Endothelial cell of umbilical vein (primary cell): ENCODE results near the gene SRGAP3. TPM values are rescaled to one million over a fixed set of nuclear protein-coding genes. Genes with fewer than 3 reads are reported as not detected.

ENCODE experiments used
- BruUV-seq: library from RNA; stranded (reverse); fragments of 400-500 nt; replicated peaks from 2 replicates; lab custom pipeline; 2021; lab: Mats Ljungman, UMichigan
- CTCF ChIA-PET: fragments of 300-600, 350-600 bp; sonication (Branson Sonifier 250); formaldehyde crosslinking; loops from one replicate; lab custom pipeline; 2021; ENCODE audit warnings: antibody characterized with exemption, inconsistent platforms; lab: Charles Lee
- POLR2A ChIA-PET: fragments of 300-600, 350-600 bp; sonication (Branson Sonifier 250); formaldehyde crosslinking; loops from one replicate; lab custom pipeline; 2021; ENCODE audit warnings: antibody characterized with exemption, inconsistent platforms; lab: Charles Lee
- DNase-seq: peaks from one replicate; pipeline ENCODE4 v3.0.0-alpha.2; 2011; ENCODE audit warnings: low read depth, low spot score
- FAIRE-seq: peaks from 2 replicates; lab custom pipeline; 2011; peaks lifted over from hg19 to GRCh38; lab: Jason Lieb, UNC
- H2AFZ ChIP-seq: 2 replicates; pipeline ENCODE4 v1.6.0; 2012; ENCODE audit warnings: low read depth, low read length, control low read depth, inconsistent platforms
- H3K27ac ChIP-seq: 2 replicates; pipeline ENCODE4 v1.5.1; 2011; ENCODE audit warnings: low read depth, mild to moderate bottlenecking, control low read depth, low read length, moderate library complexity; ENCODE audit not compliant: insufficient read depth
- H3K27me3 ChIP-seq, 2 experiments: 2 replicates each; pipeline versions ENCODE4 v1.6.0 to v1.6.1; 2011; ENCODE audit warnings: low read length in 2 of 2, mixed read lengths in 1 of 2; ENCODE audit not compliant: control insufficient read depth in 2 of 2, insufficient read depth in 2 of 2
- H3K36me3 ChIP-seq, 2 experiments: 2 replicates in 1 of 2; 3 replicates in 1 of 2; pipeline ENCODE4 v1.5.1; 2011; ENCODE audit warnings: low read length in 2 of 2, mild to moderate bottlenecking in 1 of 2, moderate library complexity in 1 of 2; ENCODE audit not compliant: control insufficient read depth in 2 of 2, insufficient read depth in 2 of 2; ENCODE audit errors: extremely low read depth in 1 of 2
- H3K4me1 ChIP-seq: 3 replicates; pipeline ENCODE4 v1.5.1; 2011; ENCODE audit warnings: mild to moderate bottlenecking, low read length; ENCODE audit not compliant: control insufficient read depth, insufficient read depth; ENCODE audit errors: extremely low read depth
- H3K4me2 ChIP-seq: 2 replicates; pipeline ENCODE4 v1.6.1; 2011; ENCODE audit warnings: low read length, control low read depth, mixed read lengths; ENCODE audit not compliant: insufficient read depth
- H3K4me3 ChIP-seq, 3 experiments: fragments of 200-600 bp in 1 of 3; sonication (generic), shearing (Covaris generic) in 1 of 3; replicated peaks in 1 of 3; 2 replicates each; pipeline ENCODE4 v1.5.1; 2011 to 2016; ENCODE audit warnings: control low read depth in 3 of 3, low read length in 3 of 3, mild to moderate bottlenecking in 2 of 3, inconsistent platforms in 1 of 3, low read depth in 1 of 3, moderate library complexity in 1 of 3; ENCODE audit not compliant: insufficient read depth in 1 of 3
- H3K79me2 ChIP-seq: 2 replicates; pipeline ENCODE4 v1.6.0; 2012; ENCODE audit warnings: low read length, inconsistent platforms; ENCODE audit not compliant: control insufficient read depth, insufficient read depth
- H3K9ac ChIP-seq: replicated peaks from 2 replicates; pipeline ENCODE3; 2011; ENCODE audit warnings: low read length, control low read depth; ENCODE audit not compliant: insufficient read depth; ENCODE audit errors: extremely low read depth
- H3K9me1 ChIP-seq: replicated peaks from 3 replicates; pipeline ENCODE4 v1.6.0; 2011; ENCODE audit warnings: mild to moderate bottlenecking, low read length; ENCODE audit not compliant: control insufficient read depth, insufficient read depth; ENCODE audit errors: extremely low read depth
- H3K9me3 ChIP-seq: replicated peaks from 2 replicates; pipeline ENCODE4 v1.5.1; 2012; ENCODE audit warnings: low read length, inconsistent platforms; ENCODE audit not compliant: control insufficient read depth, insufficient read depth
- H4K20me1 ChIP-seq: replicated peaks from 2 replicates; pipeline ENCODE3; 2011; ENCODE audit warnings: mild to moderate bottlenecking, low read length; ENCODE audit not compliant: control insufficient read depth, insufficient read depth; ENCODE audit errors: extremely low read depth
- EZH2 ChIP-seq: IDR thresholded peaks from 2 replicates; pipeline ENCODE4 v1.6.1; 2012; ENCODE audit warnings: borderline replicate concordance, low read depth, mild to moderate bottlenecking, moderate library complexity, low read length, inconsistent platforms; ENCODE audit not compliant: severe bottlenecking
- POLR2AphosphoS5 ChIP-seq: IDR thresholded peaks from 2 replicates; pipeline ENCODE4 v1.6.1; 2012; ENCODE audit warnings: low read depth, mild to moderate bottlenecking, control low read depth, low read length, moderate library complexity; ENCODE audit not compliant: insufficient read depth
- dilution Hi-C: fragments of 300-500 bp; cut with MboI; formaldehyde crosslinking; loops from one replicate; pipeline ENCODE4 v1.15.0; 2019; ENCODE audit warnings: low sequenced_read_pairs; ENCODE audit not compliant: extremely low pct_ligation_motif_present
- intact Hi-C: fragments of 100-400 bp; cut with micrococcal nuclease; formaldehyde crosslinking; loops from one replicate; pipeline ENCODE4 v1.10.0; 2022
- polyA plus RNA-seq, 4 experiments: library from polyadenylated mRNA; depleted of rRNA in 3 of 4; stranded (reverse) in 3 of 4; unstranded in 1 of 4; fragments of >200 nt; gene quantifications; 2 replicates each; pipeline versions ENCODE4 v1.2.1 to v1.2.3, GENCODE V29; 2011 to 2012; ENCODE audit warnings: missing spikeins in 1 of 4
- total RNA-seq: library from RNA; stranded (reverse); gene quantifications from 2 replicates; pipeline ENCODE4 v1.2.3, GENCODE V29; 2021
- TF ChIP-seq, protein P1 (sequence below): IDR thresholded peaks from 2 replicates; pipeline ENCODE4 v1.6.1; 2011; ENCODE audit not compliant: insufficient read depth, insufficient read length
- TF ChIP-seq, protein P2 (sequence below), 2 donors: IDR thresholded peaks; 1 replicate in 1 of 2; 2 replicates in 1 of 2; pipeline ENCODE4 v1.5.1; 2011; ENCODE audit warnings: low read length in 2 of 2, mild to moderate bottlenecking in 2 of 2, moderate library complexity in 2 of 2, control low read depth in 1 of 2, inconsistent platforms in 1 of 2, low read depth in 1 of 2; ENCODE audit not compliant: insufficient read depth in 1 of 2; ENCODE audit errors: extremely low read depth in 1 of 2

The SRGAP3 gene
- total and polyA plus RNA-seq, 2 donors (not counting 3 experiments of a cell fraction or from before 2014, with no cell fraction given) = 0.06 TPM; not detected in 1

DNA sequence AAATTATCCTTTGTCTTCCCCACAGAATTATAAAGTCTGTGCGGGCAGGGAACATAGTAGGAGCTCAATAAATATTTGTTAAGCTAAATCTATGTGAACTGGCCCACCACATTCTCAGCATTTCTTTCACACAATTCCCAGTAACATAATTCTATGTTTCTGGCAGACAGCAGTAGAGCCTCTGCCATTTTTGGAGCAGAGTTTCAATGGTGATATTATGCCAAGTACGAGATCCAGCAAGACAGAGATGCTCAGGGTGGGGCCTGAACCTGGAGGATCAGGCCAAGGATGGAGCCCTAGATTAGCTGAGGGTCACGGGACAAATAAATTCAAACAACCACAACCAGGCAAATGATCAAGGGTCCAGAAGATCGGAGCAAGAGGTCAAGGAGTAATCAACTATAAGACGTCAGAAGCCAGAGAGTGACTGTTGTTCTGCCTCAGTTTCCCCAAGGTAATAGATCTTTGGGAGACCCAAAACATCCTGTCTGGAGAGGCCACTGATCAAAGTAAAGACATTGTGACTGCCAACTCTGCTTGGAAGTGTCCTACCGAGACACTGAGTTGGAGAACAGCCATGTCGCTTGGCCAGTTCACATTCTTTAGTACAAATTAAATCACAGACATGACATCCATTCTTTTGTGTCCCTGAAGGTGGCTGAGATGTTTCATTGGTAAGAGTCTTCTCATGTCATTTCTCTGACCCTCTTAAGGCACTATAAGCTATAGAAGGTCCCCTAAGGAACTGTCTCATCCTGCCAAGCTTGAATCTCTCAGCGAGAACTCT is 15.4 kb downstream of the SRGAP3 start:
- Histone ChIP-seq H3K4me2 (no peak overlapping the region), H3K4me1 (no peaks in the 10 kb centered on the region), H3K27me3 (no peaks in the 10 kb centered on the region), H3K4me3 (no peak overlapping the region), H3K36me3 (no peaks in the 10 kb centered on the region), H3K27ac (no peak overlapping the region), H3K9me1 (no peaks in the 10 kb centered on the region), H4K20me1 (no peaks in the 10 kb centered on the region), H2AFZ (no peak overlapping the region), H3K9ac (no peak overlapping the region), H3K9me3 (no peaks in the 10 kb centered on the region), H3K79me2 (no peaks in the 10 kb centered on the region)
- POLR2A ChIA-PET = no interaction called here
- CTCF ChIA-PET = interaction anchor here (1.1 to 1.3 kb wide), 2 partner anchors 15 to 20 kb away, joined by 3 read pairs; partner anchors contain the start of gene SRGAP3
- intact Hi-C loops = no loop called here
- BruUV-seq = no TSS peak
- DNase-seq (no peak), FAIRE-seq (no peak)
- dilution Hi-C loops = no loop called here
- TF ChIP-seq POLR2AphosphoS5 (no peak), EZH2 (no peak)
- TF ChIP-seq, protein P1, sequence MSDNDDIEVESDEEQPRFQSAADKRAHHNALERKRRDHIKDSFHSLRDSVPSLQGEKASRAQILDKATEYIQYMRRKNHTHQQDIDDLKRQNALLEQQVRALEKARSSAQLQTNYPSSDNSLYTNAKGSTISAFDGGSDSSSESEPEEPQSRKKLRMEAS = no peak
- TF ChIP-seq, protein P2, sequence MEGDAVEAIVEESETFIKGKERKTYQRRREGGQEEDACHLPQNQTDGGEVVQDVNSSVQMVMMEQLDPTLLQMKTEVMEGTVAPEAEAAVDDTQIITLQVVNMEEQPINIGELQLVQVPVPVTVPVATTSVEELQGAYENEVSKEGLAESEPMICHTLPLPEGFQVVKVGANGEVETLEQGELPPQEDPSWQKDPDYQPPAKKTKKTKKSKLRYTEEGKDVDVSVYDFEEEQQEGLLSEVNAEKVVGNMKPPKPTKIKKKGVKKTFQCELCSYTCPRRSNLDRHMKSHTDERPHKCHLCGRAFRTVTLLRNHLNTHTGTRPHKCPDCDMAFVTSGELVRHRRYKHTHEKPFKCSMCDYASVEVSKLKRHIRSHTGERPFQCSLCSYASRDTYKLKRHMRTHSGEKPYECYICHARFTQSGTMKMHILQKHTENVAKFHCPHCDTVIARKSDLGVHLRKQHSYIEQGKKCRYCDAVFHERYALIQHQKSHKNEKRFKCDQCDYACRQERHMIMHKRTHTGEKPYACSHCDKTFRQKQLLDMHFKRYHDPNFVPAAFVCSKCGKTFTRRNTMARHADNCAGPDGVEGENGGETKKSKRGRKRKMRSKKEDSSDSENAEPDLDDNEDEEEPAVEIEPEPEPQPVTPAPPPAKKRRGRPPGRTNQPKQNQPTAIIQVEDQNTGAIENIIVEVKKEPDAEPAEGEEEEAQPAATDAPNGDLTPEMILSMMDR (IDR thresholded peaks at IDR 0.05; ENCODE audit: extremely low read depth in 1 of 2, insufficient read depth in 1 of 2, low read depth in 1 of 2, low read length in 2 of 2) = no peak
